GM12878 (cell line): Measurements from ENCODE around the gene SYS1. TPM values are rescaled to one million over a fixed set of nuclear protein-coding genes. Genes with fewer than 3 reads are reported as not detected.
A peak's percentile ranks its signal among the peaks of the same experiment; 100 is the strongest.

ENCODE experiments used
- DPF2 ChIP-seq: fragments of 450-650 bp; IDR thresholded peaks from 2 replicates; pipeline ENCODE4 v1.6.1; 2017; ENCODE audit warnings: mild to moderate bottlenecking
- EGR1 ChIP-seq, 2 experiments: IDR thresholded peaks; 1 replicate in 1 of 2; 2 replicates in 1 of 2; pipeline ENCODE4 v1.6.1; 2011 to 2012; ENCODE audit warnings: low read depth in 2 of 2, low read length in 2 of 2, borderline replicate concordance in 1 of 2, mild to moderate bottlenecking in 1 of 2, moderate library complexity in 1 of 2
- HDAC6 ChIP-seq: fragments of 200-600 bp; sonication (generic); IDR thresholded peaks from one replicate; pipeline ENCODE4 v1.8.0; 2017; ENCODE audit warnings: antibody characterized with exemption; ENCODE audit not compliant: unreplicated experiment
- HDGF ChIP-seq: fragments of 450-650 bp; IDR thresholded peaks from 2 replicates; pipeline ENCODE4 v1.6.1; 2016; ENCODE audit warnings: antibody characterized with exemption
- MTA2 ChIP-seq: fragments of 450-650 bp; IDR thresholded peaks from 2 replicates; pipeline ENCODE4 v1.6.1; 2016; ENCODE audit warnings: low read depth, mild to moderate bottlenecking, moderate library complexity
- MXI1 ChIP-seq: fragments of 150-350 bp; IDR thresholded peaks from 2 replicates; pipeline ENCODE4 v1.6.1; 2011; ENCODE audit warnings: low read depth, mild to moderate bottlenecking, inconsistent platforms, low read length, improper control_type of control experiment
- NBN ChIP-seq: fragments of 450-650 bp; IDR thresholded peaks from 2 replicates; pipeline ENCODE4 v1.6.1; 2016
- POLR2AphosphoS5 ChIP-seq: IDR thresholded peaks from 2 replicates; pipeline ENCODE4 v1.6.1; 2011; ENCODE audit warnings: mild to moderate bottlenecking, low read length, inconsistent platforms
- RB1 ChIP-seq: fragments of 450-650 bp; formaldehyde crosslinking; IDR thresholded peaks from 2 replicates; pipeline ENCODE4 v1.6.1; 2017; ENCODE audit warnings: mild to moderate bottlenecking, borderline replicate concordance
- RFX5 ChIP-seq: IDR thresholded peaks from 2 replicates; pipeline ENCODE4 v1.6.1; 2011; ENCODE audit warnings: low read depth, low read length, improper control_type of control experiment
- SIN3A ChIP-seq: IDR thresholded peaks from 2 replicates; pipeline ENCODE4 v1.6.1; 2012; ENCODE audit warnings: low read depth, low read length, improper control_type of control experiment
- SIX5 ChIP-seq: IDR thresholded peaks from 2 replicates; pipeline ENCODE4 v1.6.1; 2011; ENCODE audit warnings: mild to moderate bottlenecking, low read depth, low read length, moderate library complexity; ENCODE audit not compliant: severe bottlenecking
- SMARCA5 ChIP-seq: fragments of 450-650 bp; IDR thresholded peaks from 2 replicates; pipeline ENCODE4 v1.6.1; 2017; ENCODE audit warnings: mild to moderate bottlenecking
- SREBF2 ChIP-seq: IDR thresholded peaks from 2 replicates; pipeline ENCODE4 v1.6.1; 2012; ENCODE audit warnings: mild to moderate bottlenecking, low read length
- STAT1 ChIP-seq: fragments of 450-650 bp; conservative IDR thresholded peaks from 2 replicates; pipeline ENCODE4 v1.6.1; 2014; ENCODE audit warnings: antibody characterized with exemption, mild to moderate bottlenecking
- SUPT20H ChIP-seq: IDR thresholded peaks from 2 replicates; pipeline ENCODE4 v1.6.1; 2011; ENCODE audit warnings: low read depth, mild to moderate bottlenecking, low read length, moderate library complexity, borderline replicate concordance; ENCODE audit not compliant: control insufficient read depth
- TCF12 ChIP-seq: IDR thresholded peaks from 2 replicates; pipeline ENCODE4 v1.6.1; 2011; ENCODE audit warnings: low read depth, mild to moderate bottlenecking, low read length
- YY1 ChIP-seq: IDR thresholded peaks from 2 replicates; pipeline ENCODE4 v1.6.1; 2011; ENCODE audit warnings: low read depth, mild to moderate bottlenecking, low read length
- ZNF207 ChIP-seq: fragments of 450-650 bp; IDR thresholded peaks from 2 replicates; pipeline ENCODE4 v1.6.1; 2014; ENCODE audit warnings: antibody characterized with exemption, mild to moderate bottlenecking, borderline replicate concordance
- polyA plus RNA-seq, 11 experiments: library from polyadenylated mRNA; depleted of rRNA in 4 of 11; unstranded in 6 of 11; stranded (reverse) in 5 of 11; fragments of >200 nt; fragmentation: Nextera tagmentation in 4 of 11; fragmentation: Illumina TruSeq in 1 of 11; extraction: Ambion mirVana in 4 of 11; extraction: Trizol in 1 of 11; gene quantifications; 1 replicate in 1 of 11; 2 replicates in 10 of 11; pipeline versions ENCODE4 v1.2.1 to v1.2.3, GENCODE V29; 2011 to 2016; ENCODE audit warnings: inconsistent platforms in 2 of 11, missing spikeins in 2 of 11, low read depth in 1 of 11
- total RNA-seq, 4 experiments: library from RNA; depleted of rRNA in 3 of 4; stranded (reverse); fragments of >200 nt in 3 of 4; fragmentation: Illumina TruSeq in 1 of 4; extraction: Trizol in 1 of 4; gene quantifications; 2 replicates each; pipeline versions ENCODE4 v1.2.1 to v1.2.3, GENCODE V29; 2013 to 2021
- TF ChIP-seq, protein P1 (sequence below): fragments of 450-650 bp; IDR thresholded peaks from 2 replicates; pipeline ENCODE4 v1.6.1; 2017; ENCODE audit warnings: mild to moderate bottlenecking, moderate library complexity
- TF ChIP-seq, protein P2 (sequence below): fragments of 450-650 bp; IDR thresholded peaks from 2 replicates; pipeline ENCODE4 v1.6.1; 2017; ENCODE audit warnings: mild to moderate bottlenecking
- TF ChIP-seq, protein P3 (sequence below): IDR thresholded peaks from 2 replicates; pipeline ENCODE4 v1.6.1; 2011; ENCODE audit warnings: low read depth, low read length, improper control_type of control experiment, borderline replicate concordance
- TF ChIP-seq, protein P4 (sequence below): IDR thresholded peaks from 2 replicates; pipeline ENCODE4 v1.6.1; 2012; ENCODE audit warnings: low read length, inconsistent platforms

The SYS1 gene
- total and polyA plus RNA-seq, 10 of the 15 experiments (the other 5 are each of a cell fraction or from before 2014, with no cell fraction given) = 5.1 to 22.6 (median 9.3) TPM

DNA sequence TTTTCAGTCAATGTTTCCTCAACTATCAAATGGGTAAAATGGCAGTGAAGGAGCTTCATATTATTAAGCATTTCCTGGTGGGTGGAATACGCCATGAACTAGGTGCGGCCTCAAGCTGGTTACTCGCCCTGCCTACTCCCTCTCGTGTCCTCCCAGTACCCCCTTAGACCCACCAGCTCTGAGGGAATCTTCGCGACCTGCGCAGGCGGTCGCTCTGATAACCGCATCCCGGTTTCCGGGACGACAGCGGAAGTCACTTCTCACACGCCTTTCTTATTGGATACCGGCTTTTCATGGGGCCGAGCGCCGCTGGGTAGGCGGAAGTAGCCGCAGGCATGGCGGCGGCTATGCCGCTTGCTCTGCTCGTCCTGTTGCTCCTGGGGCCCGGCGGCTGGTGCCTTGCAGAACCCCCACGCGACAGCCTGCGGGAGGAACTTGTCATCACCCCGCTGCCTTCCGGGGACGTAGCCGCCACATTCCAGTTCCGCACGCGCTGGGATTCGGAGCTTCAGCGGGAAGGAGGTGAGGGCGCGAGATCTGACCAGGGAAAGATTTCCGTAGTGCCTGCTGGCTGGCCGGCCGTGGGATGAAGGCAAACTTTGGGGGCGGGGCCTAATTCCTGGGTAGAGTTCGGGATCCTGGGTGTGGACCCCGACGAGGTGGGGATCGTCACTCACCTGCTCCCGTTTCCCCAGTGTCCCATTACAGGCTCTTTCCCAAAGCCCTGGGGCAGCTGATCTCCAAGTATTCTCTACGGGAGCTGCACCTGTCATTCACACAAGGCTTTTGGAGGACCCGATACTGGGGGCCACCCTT, 53.1 kb downstream of the SYS1 start, which contains the start of gene PIGT (continued):
- TF ChIP-seq, protein P1, sequence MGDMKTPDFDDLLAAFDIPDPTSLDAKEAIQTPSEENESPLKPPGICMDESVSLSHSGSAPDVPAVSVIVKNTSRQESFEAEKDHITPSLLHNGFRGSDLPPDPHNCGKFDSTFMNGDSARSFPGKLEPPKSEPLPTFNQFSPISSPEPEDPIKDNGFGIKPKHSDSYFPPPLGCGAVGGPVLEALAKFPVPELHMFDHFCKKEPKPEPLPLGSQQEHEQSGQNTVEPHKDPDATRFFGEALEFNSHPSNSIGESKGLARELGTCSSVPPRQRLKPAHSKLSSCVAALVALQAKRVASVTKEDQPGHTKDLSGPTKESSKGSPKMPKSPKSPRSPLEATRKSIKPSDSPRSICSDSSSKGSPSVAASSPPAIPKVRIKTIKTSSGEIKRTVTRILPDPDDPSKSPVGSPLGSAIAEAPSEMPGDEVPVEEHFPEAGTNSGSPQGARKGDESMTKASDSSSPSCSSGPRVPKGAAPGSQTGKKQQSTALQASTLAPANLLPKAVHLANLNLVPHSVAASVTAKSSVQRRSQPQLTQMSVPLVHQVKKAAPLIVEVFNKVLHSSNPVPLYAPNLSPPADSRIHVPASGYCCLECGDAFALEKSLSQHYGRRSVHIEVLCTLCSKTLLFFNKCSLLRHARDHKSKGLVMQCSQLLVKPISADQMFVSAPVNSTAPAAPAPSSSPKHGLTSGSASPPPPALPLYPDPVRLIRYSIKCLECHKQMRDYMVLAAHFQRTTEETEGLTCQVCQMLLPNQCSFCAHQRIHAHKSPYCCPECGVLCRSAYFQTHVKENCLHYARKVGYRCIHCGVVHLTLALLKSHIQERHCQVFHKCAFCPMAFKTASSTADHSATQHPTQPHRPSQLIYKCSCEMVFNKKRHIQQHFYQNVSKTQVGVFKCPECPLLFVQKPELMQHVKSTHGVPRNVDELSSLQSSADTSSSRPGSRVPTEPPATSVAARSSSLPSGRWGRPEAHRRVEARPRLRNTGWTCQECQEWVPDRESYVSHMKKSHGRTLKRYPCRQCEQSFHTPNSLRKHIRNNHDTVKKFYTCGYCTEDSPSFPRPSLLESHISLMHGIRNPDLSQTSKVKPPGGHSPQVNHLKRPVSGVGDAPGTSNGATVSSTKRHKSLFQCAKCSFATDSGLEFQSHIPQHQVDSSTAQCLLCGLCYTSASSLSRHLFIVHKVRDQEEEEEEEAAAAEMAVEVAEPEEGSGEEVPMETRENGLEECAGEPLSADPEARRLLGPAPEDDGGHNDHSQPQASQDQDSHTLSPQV = no peak
- TF ChIP-seq ZNF207 (0 out of 2 replicates have a peak, but pooled peaks have one; percentile 58), MTA2 (no peak), STAT1 (no peak), RFX5 (peak; percentile 35; the same call in 1 of the 2 replicates), TCF12 (peak; percentile 32; the same call in 1 of the 2 replicates), SIX5 (no peak), EGR1 (IDR thresholded peaks at IDR 0.05; ENCODE audit: borderline replicate concordance in 1 of 2, low read depth in 2 of 2, low read length in 2 of 2) (no peak), HDGF (no peak), SIN3A (peak; percentile 80; the same call in 1 of the 2 replicates), NBN (peak; percentile 72), SUPT20H (no peak), YY1 (peak; percentile 98), SMARCA5 (no peak), SREBF2 (no peak), HDAC6 (no peak), DPF2 (no peak), POLR2AphosphoS5 (peak; percentile 95), MXI1 (peak; percentile 93), RB1 (peak; percentile 79; the same call in 1 of the 2 replicates)
- TF ChIP-seq, protein P2, sequence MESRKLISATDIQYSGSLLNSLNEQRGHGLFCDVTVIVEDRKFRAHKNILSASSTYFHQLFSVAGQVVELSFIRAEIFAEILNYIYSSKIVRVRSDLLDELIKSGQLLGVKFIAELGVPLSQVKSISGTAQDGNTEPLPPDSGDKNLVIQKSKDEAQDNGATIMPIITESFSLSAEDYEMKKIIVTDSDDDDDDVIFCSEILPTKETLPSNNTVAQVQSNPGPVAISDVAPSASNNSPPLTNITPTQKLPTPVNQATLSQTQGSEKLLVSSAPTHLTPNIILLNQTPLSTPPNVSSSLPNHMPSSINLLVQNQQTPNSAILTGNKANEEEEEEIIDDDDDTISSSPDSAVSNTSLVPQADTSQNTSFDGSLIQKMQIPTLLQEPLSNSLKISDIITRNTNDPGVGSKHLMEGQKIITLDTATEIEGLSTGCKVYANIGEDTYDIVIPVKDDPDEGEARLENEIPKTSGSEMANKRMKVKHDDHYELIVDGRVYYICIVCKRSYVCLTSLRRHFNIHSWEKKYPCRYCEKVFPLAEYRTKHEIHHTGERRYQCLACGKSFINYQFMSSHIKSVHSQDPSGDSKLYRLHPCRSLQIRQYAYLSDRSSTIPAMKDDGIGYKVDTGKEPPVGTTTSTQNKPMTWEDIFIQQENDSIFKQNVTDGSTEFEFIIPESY = no peak
- TF ChIP-seq, protein P3, sequence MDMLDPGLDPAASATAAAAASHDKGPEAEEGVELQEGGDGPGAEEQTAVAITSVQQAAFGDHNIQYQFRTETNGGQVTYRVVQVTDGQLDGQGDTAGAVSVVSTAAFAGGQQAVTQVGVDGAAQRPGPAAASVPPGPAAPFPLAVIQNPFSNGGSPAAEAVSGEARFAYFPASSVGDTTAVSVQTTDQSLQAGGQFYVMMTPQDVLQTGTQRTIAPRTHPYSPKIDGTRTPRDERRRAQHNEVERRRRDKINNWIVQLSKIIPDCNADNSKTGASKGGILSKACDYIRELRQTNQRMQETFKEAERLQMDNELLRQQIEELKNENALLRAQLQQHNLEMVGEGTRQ = no peak
- TF ChIP-seq, protein P4, sequence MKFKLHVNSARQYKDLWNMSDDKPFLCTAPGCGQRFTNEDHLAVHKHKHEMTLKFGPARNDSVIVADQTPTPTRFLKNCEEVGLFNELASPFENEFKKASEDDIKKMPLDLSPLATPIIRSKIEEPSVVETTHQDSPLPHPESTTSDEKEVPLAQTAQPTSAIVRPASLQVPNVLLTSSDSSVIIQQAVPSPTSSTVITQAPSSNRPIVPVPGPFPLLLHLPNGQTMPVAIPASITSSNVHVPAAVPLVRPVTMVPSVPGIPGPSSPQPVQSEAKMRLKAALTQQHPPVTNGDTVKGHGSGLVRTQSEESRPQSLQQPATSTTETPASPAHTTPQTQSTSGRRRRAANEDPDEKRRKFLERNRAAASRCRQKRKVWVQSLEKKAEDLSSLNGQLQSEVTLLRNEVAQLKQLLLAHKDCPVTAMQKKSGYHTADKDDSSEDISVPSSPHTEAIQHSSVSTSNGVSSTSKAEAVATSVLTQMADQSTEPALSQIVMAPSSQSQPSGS = no peak
